ENCODE data around the gene PSMB2.

PSMB2 gene

DNA sequence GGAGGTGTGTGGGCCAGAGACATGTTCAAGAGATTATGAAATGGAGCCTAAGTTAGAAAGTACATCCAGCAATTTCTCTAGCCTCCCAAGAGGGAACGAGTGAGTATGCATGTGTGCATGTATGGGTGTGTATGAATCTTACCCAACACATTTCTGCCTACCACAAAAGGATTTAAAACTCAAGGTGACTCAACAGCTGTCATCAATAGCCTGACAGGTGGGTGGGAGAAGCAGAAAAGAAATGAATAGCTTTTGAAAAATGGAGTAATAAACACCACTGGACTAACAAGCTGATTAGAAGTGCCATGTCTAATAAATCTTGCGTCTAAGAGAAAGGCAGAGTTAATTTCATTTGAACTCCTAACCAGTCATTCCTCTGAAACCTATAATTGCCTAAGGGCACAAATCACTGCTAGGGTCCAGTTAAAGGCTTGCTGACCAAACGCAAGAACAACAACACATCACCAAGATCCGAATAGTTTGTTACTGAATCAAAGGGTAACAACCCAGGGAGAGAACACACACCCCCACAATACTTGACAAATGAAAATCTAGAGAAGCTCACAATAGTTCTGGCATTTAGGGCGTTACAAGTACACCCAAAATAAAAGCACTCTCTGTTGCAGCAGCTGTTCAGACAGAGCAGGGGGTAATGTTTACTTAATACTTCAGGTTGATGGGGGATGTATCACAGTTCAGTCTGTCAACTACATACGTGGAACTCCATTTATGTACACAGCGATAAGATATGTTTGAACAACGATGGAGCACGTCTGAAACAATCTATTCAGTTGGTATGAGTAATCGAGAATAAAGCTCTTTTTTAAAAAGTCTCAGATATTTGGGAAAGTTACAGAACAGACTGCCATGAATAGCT, 85.5 kb downstream of the PSMB2 start:
- DNase-seq, result peak in 1 of 2 experiments; percentile 25

DNA sequence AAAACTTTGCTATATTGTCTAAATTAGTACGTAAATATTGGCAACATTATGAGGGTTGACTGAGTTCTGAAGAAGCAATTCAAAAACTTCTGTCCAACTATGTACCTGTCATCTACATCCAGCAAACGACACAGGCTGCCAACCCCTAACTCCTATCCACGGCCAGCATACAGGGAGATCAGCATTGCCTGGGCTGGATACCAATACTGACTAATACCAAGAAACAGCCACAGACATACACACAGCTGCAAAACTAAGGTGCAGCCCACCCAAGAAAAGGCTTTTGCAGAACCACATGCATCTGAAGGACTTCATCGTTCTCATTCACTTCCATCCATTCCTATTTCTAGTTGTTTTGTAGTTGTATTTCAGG, 86.1 kb downstream of the PSMB2 start:
- no peak for DNase-seq

DNA sequence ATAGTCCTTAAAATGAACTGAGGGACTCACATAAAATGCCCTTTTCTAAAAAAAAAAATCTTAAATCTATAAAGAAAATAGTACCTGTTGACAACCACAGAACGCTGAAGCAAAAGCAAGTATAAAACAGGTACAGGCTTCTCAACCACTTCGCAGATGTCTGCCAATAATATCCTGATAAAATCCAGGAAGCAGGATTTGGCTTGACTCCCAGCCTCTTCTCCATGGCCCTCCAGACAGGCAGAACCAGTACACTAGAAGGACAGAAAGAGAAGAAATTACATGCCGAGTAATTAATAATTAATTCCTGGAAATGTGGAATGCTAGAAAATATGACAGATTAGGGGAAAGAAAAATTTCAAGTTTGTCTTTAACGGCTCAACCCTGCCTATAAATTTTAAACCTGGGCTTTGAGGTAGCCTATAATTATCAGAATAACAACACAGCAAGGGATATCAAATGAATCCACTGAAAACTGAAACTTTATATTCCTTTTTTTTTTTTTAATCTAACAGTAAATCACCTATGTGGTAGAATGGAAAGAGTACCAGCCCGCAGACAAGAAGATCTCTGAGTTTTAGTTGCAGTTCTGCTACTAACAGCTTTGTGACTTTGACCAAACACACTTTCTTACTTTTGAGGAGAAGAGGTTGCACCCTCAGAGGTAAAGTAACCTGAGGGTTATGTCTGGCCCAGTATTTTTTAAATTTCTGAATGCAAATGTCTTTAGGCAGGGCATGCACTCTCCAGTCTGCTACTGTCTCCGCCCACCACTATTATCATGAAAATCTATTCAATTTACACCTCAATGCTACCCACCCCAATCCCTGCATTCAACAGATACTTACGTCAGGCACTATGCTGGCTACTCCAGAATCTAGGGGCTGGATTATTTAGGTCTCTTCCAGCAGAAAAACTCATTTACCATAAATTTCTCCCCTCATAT, 86.8 kb downstream of the PSMB2 start:
- no peak for DNase-seq

GRCh38 chr1:35553851-35554250, 87.5 kb downstream of the PSMB2 start:
- DNase-seq, result no peak

Data from activated T-cell treated with anti-CD3 and anti-CD28 coated beads, Interleukin-2, amount 50 U/mL, for 48 hours (primary cell).